Parathyroid adenoma (tissue), 2 donors: Measurements from ENCODE around the gene GUCA1A.
"Not testable (repeated sequence)": the region's sequence is repeated elsewhere in the genome, so short reads cannot be mapped to it uniquely, and the experiment has no call there.

Experiments
- H2AFZ ChIP-seq: fragments of 300-600 bp; sonication (generic); one replicate; pipeline ENCODE4 v1.7.0; 2017; ENCODE audit warnings: antibody characterized with exemption, mild to moderate bottlenecking
- H3K27ac ChIP-seq: fragments of 300-600 bp; sonication (generic); one replicate; pipeline ENCODE4 v1.7.0; 2017
- H3K27me3 ChIP-seq: fragments of 300-600 bp; sonication (generic); one replicate; pipeline ENCODE4 v1.7.0; 2017; ENCODE audit warnings: low read length; ENCODE audit not compliant: control insufficient read depth, insufficient read depth
- H3K36me3 ChIP-seq: fragments of 300-600 bp; sonication (generic); one replicate; pipeline ENCODE4 v1.7.0; 2017; ENCODE audit warnings: low read length; ENCODE audit not compliant: control insufficient read depth, insufficient read depth
- H3K4me1 ChIP-seq: fragments of 300-600 bp; sonication (generic); one replicate; pipeline ENCODE4 v1.7.0; 2017; ENCODE audit warnings: control low read depth
- H3K4me2 ChIP-seq: fragments of 300-600 bp; sonication (generic); one replicate; pipeline ENCODE4 v1.7.0; 2017; ENCODE audit warnings: low read length
- H3K4me3 ChIP-seq: fragments of 300-600 bp; sonication (generic); one replicate; pipeline ENCODE4 v1.7.0; 2017; ENCODE audit warnings: low read depth, low read length
- H3K79me2 ChIP-seq: fragments of 300-600 bp; sonication (generic); one replicate; pipeline ENCODE4 v1.7.0; 2017; ENCODE audit warnings: control low read depth
- H3K9ac ChIP-seq: fragments of 300-600 bp; sonication (generic); one replicate; pipeline ENCODE4 v1.7.0; 2017; ENCODE audit warnings: mild to moderate bottlenecking
- H3K9me3 ChIP-seq: fragments of 300-600 bp; sonication (generic); one replicate; pipeline ENCODE4 v1.7.0; 2017; ENCODE audit warnings: low read length; ENCODE audit not compliant: control insufficient read depth
- TF ChIP-seq, protein P1 (sequence below): fragments of 300-600 bp; sonication (generic); IDR thresholded peaks from one replicate; pipeline ENCODE4 v1.7.0; 2017; ENCODE audit warnings: antibody characterized with exemption, mild to moderate bottlenecking
- donor health status: primary hyperparathyroidism.

GUCA1A gene

DNA sequence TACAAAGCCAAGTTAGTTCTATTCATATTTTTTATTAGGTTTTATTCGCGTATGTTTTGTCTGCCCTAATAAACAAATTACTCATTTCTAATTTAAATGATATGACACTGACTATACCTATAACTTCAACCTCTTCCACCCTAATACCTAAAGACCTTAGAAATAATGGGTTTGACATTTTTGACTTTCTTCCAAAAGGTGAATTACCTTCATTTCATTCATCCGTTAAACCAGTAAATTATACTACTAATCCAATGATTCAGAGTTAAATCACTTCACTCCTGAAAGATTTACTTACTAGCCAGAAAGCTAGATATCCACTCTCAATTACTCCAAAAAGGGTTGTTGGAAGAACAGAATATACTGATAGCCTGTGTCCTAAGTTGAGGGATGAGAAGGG is 39.3 kb downstream of the GUCA1A start:
- H3K4me3 ChIP-seq: no peak overlapping the region
- H3K79me2 ChIP-seq: peaks cover 4% of the 10 kb centered on the region
- peaks cover 4% of the 10 kb centered on the region for H3K4me1 ChIP-seq
- no peak overlapping the region for H3K9ac ChIP-seq
- H3K27me3 ChIP-seq: no peaks in the 10 kb centered on the region
- H3K4me2 ChIP-seq: no peak overlapping the region
- no peak overlapping the region for H2AFZ ChIP-seq
- TF ChIP-seq, protein P1, sequence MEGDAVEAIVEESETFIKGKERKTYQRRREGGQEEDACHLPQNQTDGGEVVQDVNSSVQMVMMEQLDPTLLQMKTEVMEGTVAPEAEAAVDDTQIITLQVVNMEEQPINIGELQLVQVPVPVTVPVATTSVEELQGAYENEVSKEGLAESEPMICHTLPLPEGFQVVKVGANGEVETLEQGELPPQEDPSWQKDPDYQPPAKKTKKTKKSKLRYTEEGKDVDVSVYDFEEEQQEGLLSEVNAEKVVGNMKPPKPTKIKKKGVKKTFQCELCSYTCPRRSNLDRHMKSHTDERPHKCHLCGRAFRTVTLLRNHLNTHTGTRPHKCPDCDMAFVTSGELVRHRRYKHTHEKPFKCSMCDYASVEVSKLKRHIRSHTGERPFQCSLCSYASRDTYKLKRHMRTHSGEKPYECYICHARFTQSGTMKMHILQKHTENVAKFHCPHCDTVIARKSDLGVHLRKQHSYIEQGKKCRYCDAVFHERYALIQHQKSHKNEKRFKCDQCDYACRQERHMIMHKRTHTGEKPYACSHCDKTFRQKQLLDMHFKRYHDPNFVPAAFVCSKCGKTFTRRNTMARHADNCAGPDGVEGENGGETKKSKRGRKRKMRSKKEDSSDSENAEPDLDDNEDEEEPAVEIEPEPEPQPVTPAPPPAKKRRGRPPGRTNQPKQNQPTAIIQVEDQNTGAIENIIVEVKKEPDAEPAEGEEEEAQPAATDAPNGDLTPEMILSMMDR: no peak
- no peaks in the 10 kb centered on the region for H3K36me3 ChIP-seq
- H3K9me3 ChIP-seq: no peaks in the 10 kb centered on the region
- no peak overlapping the region for H3K27ac ChIP-seq

- peak overlapping the region; percentile 82 for H3K4me2 ChIP-seq
- peak overlapping the region; percentile 86 for H3K4me3 ChIP-seq
- H3K79me2 ChIP-seq, H3K36me3 ChIP-seq, H3K27ac ChIP-seq, H3K9ac ChIP-seq, H2AFZ ChIP-seq, H3K9me3 ChIP-seq, H3K27me3 ChIP-seq, H3K4me1 ChIP-seq: not testable (repeated sequence)
These were observed 43.3 kb downstream of the GUCA1A start for GRCh38 chr6:42216495-42216894.

GRCh38 chr6:42217157-42217518 is 44.0 kb downstream of the GUCA1A start:
- Histone ChIP-seq H3K4me1 (peaks cover 7% of the 10 kb centered on the region), H3K27ac (peak overlapping the region; percentile 68), H3K79me2 (peaks cover 4% of the 10 kb centered on the region), H3K9me3 (no peaks in the 10 kb centered on the region), H2AFZ (peak overlapping the region; percentile 90), H3K4me3 (peak overlapping the region; percentile 86), H3K36me3 (no peaks in the 10 kb centered on the region), H3K9ac (peak overlapping the region; percentile 25), H3K4me2 (peak overlapping the region; percentile 82), H3K27me3 (no peaks in the 10 kb centered on the region)
- TF ChIP-seq, protein P1: no peak

GRCh38 chr6:42217519-42218367 is 44.6 kb downstream of the GUCA1A start, which contains the start of gene MRPS10:
Gene MRPS10 (minus strand): TSS chr6:42217861. CDS start chr6:42217849, 12 bp downstream.
- peak within 1 kb of the TSS; percentile 68 for H3K27ac ChIP-seq
- H3K4me2 ChIP-seq: peak within 1 kb of the TSS; percentile 82
- H3K79me2 ChIP-seq: peaks cover 4% of the 10 kb centered on the region
- H3K27me3 ChIP-seq: no peaks in the 10 kb centered on the region
- H3K9me3 ChIP-seq: no peaks in the 10 kb centered on the region
- H3K4me3 ChIP-seq: peak within 1 kb of the TSS; percentile 86
- TF ChIP-seq, protein P1: no peak
- H3K4me1 ChIP-seq: peaks cover 7% of the 10 kb centered on the region
- no peaks in the 10 kb centered on the region for H3K36me3 ChIP-seq
- peak within 1 kb of the TSS; percentile 25 for H3K9ac ChIP-seq
- H2AFZ ChIP-seq: peak within 1 kb of the TSS; percentile 90

DNA sequence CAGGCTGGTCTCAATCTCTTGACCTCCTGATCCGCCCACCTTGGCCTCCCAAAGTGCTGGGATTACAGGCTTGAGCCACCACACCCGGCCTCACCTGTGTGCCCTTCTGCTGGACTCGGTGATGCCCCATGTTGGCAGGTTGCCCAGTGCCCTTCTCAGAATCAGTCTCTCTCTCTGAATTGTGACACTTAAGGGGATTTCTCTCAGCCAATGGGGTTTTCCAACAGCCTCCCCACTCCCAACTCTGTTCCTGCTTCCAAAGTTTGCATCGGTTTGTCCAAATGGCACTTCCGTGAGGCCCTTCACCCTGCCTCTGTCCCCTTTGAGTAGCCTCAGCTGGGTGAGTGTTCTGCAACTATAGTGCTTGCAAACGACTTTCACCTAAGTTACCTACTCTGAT is 47.6 kb downstream of the GUCA1A start:
- TF ChIP-seq, protein P1: no peak
- Histone ChIP-seq H3K27ac (no peak overlapping the region), H3K4me1 (peaks cover 7% of the 10 kb centered on the region)

More for the DNA sequence above, 47.6 kb downstream of the GUCA1A start:
- Histone ChIP-seq H3K9me3 (no peaks in the 10 kb centered on the region), H3K9ac (no peak overlapping the region), H2AFZ (no peak overlapping the region), H3K27me3 (no peaks in the 10 kb centered on the region), H3K4me3 (no peak overlapping the region), H3K36me3 (no peaks in the 10 kb centered on the region), H3K4me2 (no peak overlapping the region), H3K79me2 (peaks cover 4% of the 10 kb centered on the region)
